Dermis microvascular lymphatic vessel endothelial cell (primary cell): ENCODE measurements around the gene CSNK1A1L. TPM values are rescaled to one million over a fixed set of nuclear protein-coding genes. Genes with fewer than 3 reads are reported as not detected.

Experiments used
- DNase-seq, 2 donors: peaks; one replicate each; pipeline versions ENCODE4 v3.0.0 to v3.0.0-alpha.2; 2010; ENCODE audit warnings: low read depth in 2 of 2
- total RNA-seq: library from RNA; depleted of rRNA; stranded (reverse); fragments of >200 nt; gene quantifications from 2 replicates; pipeline ENCODE4 v1.2.1, GENCODE V29; 2014

The CSNK1A1L gene
- total RNA-seq = not detected in 2 replicates

DNA sequence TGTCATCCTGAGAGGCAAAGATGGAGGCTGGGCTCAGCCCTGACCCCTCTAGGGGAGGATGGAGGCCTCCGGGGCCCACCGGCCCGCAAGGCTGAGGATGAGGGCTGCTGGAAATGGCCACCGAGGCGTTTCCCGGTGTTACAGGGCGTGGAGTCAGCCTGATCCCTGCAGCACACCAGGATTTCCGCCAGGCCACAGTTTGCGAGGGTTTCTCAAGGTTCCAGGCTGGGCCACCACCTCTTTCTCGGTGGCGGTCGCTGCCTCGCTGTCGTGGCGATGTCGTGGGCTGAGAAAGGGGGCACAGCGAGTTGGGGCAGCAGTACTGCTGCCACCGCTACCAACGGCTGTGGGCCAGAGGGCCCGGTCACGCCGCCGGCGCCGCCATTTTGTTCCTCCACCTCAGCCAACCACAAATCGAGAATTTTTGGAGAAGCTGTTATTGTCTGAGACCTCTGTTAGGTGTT lies at the start of gene CSNK1A1L:
Gene CSNK1A1L, minus strand, starts transcription at position 414 of the 464 bp plus-strand sequence. Its CDS starts 408 bp downstream, at position 6.
- no peak for DNase-seq

DNA sequence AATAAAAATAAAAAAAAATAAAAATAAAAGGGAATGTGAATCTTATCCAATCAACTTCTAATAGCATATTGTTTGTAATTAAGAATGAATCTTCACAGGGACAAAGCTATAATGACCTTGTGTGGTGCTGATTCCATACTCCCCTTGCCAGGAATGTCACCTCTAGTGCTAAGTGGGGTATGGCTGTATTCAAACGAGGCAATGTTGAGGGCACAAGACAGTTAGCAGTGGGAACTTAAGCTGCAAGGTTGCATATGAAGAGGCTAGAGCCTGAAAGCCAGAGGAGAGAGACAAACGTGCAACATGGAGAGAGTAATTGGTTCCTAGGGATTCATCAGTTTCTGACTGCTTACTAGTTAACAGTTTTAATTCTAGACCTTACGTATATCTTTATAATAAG lies 43.9 kb upstream of the CSNK1A1L start:
- no peak for DNase-seq

DNA sequence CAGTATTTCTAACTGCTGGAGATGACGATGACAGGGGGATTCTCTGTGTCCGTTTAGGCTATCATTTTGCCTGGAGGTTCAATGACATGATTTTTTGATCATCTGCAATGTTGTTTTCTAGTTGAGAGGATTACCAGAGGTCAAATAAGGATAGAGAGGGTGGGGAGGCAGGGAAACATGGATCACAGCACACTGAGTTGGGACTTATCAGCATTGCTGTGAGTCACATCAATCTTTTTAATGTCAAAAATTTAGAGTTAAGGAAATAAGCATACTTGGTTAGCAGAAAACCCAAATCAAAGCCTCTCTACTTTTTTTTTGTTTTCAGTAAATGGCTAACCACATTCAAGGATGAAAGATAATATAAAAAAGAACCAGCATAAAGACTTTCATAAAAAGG lies 43.0 kb upstream of the CSNK1A1L start:
- no peak for DNase-seq

DNA sequence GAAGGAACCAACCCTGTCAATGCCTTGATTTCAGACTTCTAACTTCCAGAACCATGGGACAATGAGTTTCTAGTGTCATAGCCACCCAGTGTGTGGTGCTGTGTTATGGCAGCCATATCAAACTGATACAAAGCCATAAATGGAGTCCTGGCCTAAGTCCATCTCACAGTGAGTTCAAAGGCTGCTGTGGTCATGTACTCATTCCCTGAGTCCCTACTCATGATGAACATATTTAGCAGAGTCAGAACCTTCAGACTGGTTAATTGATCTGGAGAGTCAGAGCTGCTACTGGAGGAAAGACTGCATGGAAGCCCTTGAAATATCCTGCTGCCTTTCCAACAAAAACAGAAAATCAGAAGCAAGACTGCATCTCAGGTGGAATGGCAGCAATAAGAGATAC lies 39.2 kb upstream of the CSNK1A1L start:
- no peak for DNase-seq

DNA sequence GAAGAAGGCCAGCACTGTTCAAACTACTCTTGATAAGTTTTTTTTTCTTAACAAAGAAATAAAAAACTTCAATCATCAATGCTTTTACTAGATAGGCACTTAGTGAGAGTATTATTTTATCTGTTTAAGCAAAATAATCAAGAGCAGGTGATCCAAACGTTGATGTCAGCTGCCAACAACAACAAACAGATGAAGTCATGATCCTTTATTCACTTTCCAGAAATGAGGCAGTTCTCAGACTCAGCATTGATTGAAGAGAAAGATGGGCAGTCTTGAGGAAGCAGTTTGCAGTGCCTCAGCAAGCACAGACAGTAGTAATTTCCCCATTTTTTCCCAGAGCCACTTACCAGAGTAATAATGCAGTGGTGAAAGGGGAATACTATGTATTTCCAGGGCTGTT lies 38.4 kb upstream of the CSNK1A1L start:
- DNase-seq = peak; percentile 3 to 88

DNA sequence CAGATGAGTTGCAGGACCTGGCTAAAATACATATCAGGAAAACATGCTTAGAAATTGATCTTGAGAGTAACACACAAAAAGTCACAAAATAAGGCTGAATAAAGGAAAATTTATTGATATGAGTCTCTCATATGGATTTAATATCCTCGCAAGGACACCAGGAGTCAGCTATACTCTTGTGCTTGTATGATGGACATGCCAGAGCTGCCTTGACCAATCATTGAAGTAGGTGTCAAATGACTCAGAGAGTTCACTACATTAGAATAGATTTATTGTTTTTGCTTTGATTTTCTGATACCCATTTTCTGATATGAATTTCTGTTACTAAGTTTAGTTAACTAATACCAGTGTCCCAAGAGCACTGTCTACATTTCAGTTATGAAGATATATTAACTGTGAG lies 37.4 kb upstream of the CSNK1A1L start:
- no peak for DNase-seq

DNA sequence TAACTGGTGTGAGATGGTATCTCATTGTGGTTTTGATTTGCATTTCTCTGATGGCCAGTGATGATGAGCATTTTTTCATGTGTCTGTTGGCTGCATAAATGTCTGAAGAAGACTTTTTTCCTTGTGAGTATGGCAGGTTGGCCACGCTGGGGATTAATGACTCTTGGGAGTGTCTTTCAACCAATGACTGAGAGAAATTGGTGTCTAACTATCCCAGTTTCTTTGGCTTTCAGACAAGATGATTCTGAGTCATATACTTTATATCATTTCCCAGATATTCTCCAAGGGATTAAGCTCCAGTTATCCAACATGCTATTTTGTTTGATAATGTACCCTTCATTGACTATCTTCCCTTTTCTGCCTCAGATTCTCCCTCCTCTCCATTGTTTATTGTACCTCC lies 35.5 kb upstream of the CSNK1A1L start:
- no peak for DNase-seq

DNA sequence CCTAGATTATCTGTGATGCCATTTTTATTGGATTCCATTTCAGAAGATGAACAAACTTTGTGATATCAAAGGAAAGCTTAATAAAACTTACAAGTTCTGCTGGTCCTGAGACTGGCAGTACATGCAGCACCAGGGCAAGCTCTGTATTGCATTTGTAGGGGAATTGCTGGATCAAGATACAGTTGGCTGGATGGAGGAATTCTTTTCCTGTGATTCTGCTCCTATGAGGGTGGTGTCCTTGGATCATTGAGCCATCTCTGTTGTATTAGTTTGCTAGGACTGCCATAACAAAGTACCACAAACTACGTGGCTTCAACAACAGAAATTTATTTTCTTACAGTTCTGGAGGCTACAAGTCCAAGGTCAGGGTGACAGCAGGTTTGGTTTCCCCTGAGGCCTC lies 33.9 kb upstream of the CSNK1A1L start:
- no peak for DNase-seq

DNA sequence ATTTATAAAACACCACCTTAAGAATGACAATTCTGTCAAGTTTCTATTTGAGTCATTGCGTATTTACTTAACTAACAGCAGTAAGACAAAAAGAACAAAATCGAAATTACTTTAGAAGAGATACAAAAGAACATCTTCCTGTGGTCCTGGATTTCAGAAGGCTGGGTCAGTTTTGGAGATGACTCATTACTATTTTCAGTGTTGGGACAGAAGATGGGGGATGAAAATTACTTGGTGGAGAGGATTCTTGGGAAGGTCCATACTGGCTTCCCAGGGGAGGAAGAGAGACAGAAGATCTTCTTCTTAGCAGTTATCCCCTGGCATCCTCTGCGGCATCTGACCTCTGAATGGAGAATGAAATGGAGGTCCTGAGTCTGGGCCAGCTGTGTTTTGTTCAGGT lies 33.5 kb upstream of the CSNK1A1L start:
- DNase-seq = no peak

DNA sequence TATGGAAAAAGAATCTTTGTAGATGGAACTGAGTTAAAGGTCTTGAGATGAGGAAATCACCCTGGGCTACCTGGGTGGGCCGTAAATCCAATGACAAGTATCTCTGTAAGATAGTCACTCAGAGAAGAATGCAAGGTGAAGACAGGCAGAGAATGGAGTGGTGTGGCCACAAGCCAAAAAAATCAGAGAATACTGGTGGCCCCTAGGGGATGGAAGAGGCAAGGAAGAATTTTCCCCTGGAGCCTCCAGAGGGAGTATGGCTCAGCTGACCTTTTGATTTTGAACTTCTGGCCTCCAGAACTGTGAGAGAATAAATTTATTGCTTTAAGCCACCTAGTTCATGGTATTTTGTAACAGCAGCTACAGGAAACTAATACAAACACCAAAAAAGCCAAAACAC lies 32.7 kb upstream of the CSNK1A1L start:
- DNase-seq = peak in 1 of 2 donors; percentile 19

DNA sequence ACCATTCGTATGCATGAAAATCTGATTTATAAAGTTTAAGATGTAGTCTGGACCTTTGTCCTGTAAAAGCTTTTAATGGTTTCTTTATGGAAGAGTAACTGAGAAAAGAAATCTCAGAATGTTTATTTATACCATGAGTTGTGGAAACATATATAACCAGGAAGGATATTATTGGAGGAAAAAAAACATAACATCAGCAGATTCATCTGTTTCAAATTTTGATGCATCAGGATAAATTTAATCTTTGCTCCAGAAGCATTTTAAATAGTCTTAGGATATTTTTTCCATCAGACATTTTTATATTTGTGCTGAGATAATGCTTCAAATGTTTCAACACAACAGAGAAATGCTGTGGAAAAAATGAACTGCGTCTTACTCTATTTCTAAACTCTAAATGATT lies 31.2 kb upstream of the CSNK1A1L start:
- no peak for DNase-seq

DNA sequence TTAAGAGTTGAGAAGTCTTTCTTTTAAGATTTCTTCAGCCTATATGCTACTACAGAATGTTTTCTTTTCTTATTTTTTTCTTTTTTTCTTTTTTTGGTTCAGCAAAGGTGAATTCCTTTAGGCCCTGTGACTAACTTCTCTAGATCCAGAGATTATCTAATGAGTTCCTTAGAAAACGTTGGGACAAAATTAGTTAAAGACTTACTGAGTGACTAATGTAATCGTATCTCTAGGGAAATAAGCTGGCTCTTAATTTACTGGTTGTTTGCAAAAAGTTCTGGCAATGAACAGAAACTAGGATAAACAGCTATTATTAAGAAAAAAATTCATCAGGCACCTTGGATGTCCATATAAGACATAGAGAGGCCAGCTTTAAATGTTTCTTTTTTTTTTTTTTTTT lies 30.7 kb upstream of the CSNK1A1L start:
- DNase-seq = no peak

DNA sequence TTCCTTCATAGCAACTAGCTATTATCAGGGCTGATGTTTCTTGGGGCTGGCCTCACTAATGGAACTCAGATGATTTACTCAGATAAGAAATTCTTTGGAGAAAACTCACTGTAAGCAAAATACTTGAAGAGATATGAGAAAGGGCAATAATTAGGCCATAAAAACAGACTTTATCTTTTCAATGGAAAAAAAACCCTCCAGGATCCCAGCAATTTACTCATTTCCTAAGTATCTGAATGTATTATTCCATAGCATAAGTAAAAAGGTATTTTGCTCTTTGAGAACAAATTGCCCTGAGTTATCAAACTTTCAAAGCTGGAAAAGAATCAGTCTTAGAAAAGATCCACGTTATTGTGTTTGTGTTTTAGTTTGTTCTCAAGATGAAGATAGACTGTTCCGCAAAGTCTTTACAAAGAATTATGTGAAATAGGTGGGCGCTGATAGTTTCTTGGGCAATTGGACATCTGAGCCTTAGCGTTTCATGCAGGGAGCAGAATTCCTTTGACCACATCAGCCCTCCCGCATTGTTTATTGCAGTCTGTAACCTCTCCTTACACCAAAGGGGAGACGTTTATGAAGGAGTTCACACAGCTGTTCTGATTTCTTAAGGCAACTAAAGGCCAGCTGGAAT lies 29.1 kb upstream of the CSNK1A1L start:
- peak in 1 of 2 donors; percentile 75 for DNase-seq

DNA sequence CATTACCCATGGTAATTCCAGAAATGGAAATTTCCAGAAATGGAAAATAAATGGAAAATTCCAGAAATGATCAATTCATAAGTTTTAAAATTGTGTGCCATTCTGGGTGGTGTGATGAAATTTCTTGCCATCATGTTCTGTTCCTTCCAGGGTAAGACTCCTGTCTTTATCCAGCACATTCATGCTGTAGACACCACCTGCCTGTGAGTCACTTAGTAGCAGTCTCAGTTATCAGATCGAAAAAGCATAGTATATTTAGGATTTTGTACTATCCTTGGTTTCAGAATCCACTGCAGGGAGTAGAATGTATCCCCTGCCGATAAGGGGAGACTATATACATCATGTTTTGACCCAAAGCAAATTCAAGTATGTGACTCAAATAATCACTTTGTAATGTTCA lies 26.7 kb upstream of the CSNK1A1L start:
- DNase-seq = no peak

DNA sequence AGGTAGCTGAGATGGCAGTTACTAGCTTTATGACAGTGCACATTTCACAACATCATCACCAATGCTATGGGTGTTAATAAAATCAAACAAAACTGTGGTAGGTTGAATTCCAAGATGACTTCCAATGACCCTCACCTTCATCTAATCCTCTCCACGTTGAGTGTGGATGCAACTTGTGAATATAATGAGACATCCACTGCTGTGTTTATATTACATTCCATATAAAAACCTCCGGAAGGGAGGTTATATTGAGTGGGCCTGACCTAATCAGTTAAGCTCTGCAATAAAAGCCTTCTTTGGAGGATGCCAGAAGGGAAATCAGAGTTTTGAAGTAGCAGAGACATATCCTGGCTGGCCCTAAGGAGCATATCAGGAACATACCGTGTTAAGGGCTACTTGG lies 25.6 kb upstream of the CSNK1A1L start:
- no peak for DNase-seq

DNA sequence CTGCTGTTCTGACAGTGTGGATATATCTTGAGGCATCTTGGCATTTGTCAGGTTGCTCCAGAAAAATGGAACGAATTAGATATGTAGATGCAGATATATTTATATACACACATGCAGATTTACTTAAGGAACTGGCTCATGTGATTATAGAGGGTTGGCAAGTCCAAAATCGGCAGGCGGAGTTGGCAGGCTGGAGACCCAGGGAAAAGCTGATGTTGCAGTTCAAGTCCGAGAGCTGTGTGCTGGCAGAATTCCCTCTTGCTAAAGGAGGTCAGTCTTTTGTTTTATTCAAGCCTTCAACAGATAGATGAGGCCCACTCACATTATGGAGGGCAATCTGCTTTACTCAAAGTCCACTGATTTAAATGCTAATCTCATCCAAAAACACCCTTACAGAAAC lies 24.4 kb upstream of the CSNK1A1L start:
- no peak for DNase-seq

DNA sequence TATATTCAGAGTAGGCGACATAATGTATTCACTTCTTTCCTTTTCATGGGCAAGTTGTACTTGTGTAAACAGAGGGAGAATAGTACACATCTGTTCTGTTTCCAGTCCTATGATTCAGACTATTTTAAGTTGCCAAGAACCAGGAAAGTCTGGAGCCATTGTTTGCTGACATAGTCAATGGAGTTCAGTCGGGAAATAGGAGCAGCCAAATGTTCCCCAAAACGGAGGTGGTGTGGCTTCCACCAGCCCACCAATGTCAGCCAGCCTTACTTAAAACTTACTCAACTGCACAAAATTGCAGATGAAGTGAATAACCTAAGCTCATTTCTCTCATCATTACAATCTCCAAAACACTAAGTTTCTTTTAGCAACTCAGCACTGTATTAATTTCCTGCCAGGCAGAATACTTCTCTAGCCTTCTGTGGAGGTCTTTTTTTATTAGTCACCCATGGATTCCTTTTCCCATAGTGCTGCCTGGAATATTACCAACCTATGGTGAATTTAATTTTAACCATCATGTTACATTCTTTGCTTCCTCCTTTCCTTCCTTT lies 22.3 kb upstream of the CSNK1A1L start:
- DNase-seq = peak; percentile 94 to 97

DNA sequence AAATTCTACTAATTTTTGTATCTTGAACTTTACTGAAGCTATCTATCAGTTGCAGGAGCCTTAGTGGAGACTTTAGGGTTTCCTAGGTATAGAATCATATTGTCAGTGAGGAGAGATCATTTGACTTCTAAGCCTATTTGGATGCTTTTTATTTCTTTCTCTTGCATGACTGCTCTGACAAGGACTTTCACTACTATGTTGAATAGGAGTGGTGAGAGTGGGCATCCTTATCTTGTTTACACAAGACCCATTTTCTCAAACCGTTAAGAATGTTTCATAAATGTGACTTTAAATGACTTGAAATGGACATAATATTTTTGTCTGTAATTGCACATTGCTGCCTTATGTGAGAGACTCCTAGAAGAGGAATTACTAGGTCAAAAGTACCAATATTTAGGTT lies 17.9 kb upstream of the CSNK1A1L start:
- no peak for DNase-seq

DNA sequence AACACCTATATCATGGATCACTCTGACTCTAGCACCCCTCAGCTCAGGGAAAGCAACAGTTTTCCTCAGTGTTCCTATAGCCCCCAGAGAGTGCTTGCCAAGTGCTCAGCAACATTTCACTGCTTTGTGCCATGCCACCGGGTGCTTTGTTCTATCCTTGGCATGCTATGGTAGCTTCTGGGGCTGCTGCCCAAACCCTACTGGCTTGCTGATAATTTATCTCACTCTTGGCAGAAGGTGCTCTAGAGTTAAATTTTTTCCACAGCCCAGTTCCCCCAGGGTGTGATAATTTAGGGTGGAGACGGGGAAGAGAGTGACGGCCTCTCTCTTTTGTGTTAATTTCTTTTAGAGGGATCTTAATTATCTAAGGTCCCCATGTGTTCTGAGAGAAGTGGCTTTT lies 12.6 kb upstream of the CSNK1A1L start:
- DNase-seq = no peak

DNA sequence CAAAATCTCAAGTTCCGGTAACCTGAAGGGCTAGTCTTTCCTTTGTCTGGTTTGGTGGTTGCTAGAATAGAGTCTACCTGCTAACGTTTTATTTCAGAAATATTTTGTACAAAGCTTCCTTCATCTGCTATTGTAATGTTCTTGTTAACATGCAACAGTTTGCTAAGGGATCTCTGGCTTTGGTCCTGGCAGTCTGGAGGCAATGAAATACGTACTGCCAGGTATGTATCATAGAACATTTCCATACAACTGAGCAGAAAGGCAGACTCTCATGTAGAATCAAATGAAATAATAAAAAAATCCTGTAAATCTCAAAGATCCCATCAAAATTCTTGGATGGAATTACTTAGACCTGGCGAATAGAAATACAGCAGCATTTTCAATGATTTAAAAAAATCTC lies 8.8 kb upstream of the CSNK1A1L start:
- DNase-seq = no peak

DNA sequence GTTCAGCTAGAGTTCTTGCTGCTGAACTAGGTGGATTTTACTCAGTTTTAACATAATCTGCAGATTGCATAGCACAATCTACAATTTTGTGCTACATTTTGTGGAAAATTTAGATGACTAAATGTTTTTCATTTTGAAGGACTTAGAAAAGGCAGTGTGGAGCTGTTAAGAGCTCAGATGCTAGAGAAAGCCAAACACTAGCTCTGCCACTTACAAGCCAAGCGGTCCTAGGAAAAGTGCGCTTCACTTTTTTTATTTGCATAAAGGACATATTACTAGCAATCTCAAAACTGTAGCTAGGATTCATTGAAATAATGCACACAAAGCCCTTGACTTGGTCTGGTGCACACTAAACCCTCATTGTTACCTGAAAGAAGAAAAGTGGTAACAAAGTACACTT lies 8.1 kb upstream of the CSNK1A1L start:
- DNase-seq = no peak

DNA sequence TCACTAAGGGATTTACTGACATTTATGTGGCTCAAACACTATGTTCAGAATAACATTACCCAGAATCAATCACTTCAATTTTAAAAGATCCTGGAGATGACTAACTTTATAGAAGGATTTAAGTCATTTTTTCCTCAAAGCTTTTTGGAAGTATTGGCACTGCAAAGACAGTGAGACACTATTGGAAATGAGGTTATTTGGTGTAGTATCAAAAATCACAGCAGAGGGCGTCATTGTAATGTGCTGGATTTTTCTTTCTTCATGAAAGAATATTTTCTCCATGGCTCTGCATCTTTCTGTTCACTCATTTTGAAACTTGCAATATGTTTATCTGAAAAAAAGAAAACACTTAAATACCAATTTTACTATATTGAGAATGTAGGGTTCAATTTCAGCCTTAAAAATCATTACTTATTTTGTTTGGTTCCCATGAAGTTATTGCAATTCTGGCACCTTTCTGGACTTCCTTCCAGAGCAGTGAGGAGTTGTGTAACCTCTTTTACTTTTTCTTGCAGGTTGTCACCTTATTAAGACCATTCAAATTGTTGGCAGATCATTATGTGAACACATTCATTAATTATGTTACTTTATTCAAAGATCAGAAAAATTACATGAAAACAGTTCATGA lies 3.7 kb upstream of the CSNK1A1L start:
- peak; percentile 48 to 66 for DNase-seq

DNA sequence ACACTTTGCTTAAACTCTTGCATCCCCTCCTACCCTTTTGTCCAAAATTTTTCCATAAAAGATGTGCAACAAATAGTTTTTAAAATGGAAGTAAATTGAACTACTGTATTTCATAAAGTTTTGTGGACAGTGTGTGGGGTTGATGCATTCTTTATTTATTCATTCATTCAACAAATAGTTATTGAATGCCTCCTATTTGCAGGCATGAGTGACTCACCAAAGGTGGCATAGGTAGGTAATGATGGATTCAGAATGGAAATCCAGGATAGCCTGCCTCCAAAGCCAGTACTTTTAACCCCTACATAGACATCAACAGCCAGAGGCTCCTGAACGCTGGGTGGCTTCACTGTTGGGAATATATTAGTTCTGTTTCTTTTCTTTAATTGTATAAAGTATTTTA lies 2.4 kb upstream of the CSNK1A1L start:
- DNase-seq = no peak
